AG04449 (cell line): ENCODE results near the gene ATP9B.

Source experiments
- CTCF ChIA-PET: fragments of 350-600 bp; formaldehyde crosslinking; extraction: SDS; loops from one replicate; lab custom pipeline; 2021; ENCODE audit warnings: antibody characterized with exemption; lab: Yijun Ruan, JAX
- POLR2A ChIA-PET: fragments of 400-600, 350-600 bp; formaldehyde crosslinking; extraction: SDS; loops from one replicate; lab custom pipeline; 2020; ENCODE audit warnings: antibody characterized with exemption, inconsistent platforms; lab: Yijun Ruan, JAX
- DNase-seq: peaks from one replicate; pipeline ENCODE4 v3.0.0-alpha.2; 2010; ENCODE audit warnings: low read depth, low spot score
- H3K4me3 ChIP-seq: 2 replicates; pipeline ENCODE4 v1.5.1; 2011; ENCODE audit warnings: low read depth, mild to moderate bottlenecking, control low read depth, low read length
- TF ChIP-seq, protein P1 (sequence below): IDR thresholded peaks from one replicate; pipeline ENCODE4 v1.5.1; 2011; ENCODE audit warnings: mild to moderate bottlenecking, moderate library complexity, low read length, control low read depth, inconsistent platforms; ENCODE audit not compliant: insufficient read depth; ENCODE audit errors: missing control alignments

ATP9B gene

DNA sequence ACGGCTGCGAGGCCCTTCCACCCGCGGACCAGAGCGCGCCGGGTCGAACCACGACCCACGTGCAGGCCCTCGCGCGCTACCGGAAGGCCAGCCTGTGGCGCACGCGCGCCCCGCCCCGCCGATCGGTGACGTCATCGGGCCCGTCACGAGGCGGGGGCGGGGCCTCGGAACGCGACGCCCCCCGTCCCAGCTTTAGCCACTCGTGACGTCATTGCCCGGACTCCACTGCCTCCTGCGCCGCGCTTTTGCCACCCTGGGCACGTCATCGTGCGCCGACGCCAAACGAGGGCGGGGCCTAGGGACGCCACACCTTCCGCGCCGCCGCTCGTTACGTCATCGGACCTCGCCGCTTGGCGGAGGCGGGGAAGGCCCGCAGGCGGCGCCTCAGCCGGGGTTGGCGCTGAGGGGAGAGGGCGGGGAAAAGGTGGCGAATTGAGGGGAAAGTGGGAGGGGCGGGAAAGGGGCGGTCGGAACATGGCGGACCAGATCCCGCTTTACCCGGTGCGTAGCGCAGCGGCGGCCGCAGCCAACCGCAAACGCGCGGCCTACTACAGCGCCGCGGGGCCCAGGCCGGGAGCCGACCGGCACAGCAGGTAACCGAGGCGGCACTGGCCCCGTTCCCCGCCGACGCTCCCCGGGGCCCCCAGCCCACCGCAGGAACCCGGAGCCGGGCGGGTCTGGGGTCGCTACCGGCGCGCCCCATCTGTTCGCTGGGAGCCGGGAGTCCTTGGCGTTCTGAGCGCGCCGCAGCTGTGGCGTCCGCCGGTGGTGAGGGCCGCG, at the start of gene ATP9B:
Gene ATP9B (plus strand): TSS at position 458 of the 780 bp plus-strand sequence. CDS start 17 bp downstream, at position 475.
- CTCF ChIA-PET, result no interaction called here

GRCh38 chr18:79019881-79020280, 49.3 kb upstream of the ATP9B start:
- TF ChIP-seq, protein P1, sequence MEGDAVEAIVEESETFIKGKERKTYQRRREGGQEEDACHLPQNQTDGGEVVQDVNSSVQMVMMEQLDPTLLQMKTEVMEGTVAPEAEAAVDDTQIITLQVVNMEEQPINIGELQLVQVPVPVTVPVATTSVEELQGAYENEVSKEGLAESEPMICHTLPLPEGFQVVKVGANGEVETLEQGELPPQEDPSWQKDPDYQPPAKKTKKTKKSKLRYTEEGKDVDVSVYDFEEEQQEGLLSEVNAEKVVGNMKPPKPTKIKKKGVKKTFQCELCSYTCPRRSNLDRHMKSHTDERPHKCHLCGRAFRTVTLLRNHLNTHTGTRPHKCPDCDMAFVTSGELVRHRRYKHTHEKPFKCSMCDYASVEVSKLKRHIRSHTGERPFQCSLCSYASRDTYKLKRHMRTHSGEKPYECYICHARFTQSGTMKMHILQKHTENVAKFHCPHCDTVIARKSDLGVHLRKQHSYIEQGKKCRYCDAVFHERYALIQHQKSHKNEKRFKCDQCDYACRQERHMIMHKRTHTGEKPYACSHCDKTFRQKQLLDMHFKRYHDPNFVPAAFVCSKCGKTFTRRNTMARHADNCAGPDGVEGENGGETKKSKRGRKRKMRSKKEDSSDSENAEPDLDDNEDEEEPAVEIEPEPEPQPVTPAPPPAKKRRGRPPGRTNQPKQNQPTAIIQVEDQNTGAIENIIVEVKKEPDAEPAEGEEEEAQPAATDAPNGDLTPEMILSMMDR, result no peak
- H3K4me3 ChIP-seq, result no peak overlapping the region
- DNase-seq, result no peak
- ChIA-PET CTCF (no interaction called here), POLR2A (no interaction called here)

More for the DNA sequence above, at the start of gene ATP9B:
- H3K4me3 ChIP-seq, result peak within 1 kb of the TSS; percentile 76
- TF ChIP-seq, protein P1, result peak; percentile 36
- POLR2A ChIA-PET, result no interaction called here
- peak; percentile 75 for DNase-seq

- no peak for DNase-seq
- POLR2A ChIA-PET, result no interaction called here
Measured at GRCh38 chr18:79022603-79023002, 46.6 kb upstream of the ATP9B start.

GRCh38 chr18:79026491-79026890, 42.7 kb upstream of the ATP9B start:
- no peak for DNase-seq
- ChIA-PET CTCF (no interaction called here), POLR2A (no interaction called here)
- TF ChIP-seq, protein P1, result no peak
- no peak overlapping the region for H3K4me3 ChIP-seq

More at GRCh38 chr18:79022603-79023002, 46.6 kb upstream of the ATP9B start:
- TF ChIP-seq, protein P1, result no peak
- no peak overlapping the region for H3K4me3 ChIP-seq
- CTCF ChIA-PET, result no interaction called here

DNA sequence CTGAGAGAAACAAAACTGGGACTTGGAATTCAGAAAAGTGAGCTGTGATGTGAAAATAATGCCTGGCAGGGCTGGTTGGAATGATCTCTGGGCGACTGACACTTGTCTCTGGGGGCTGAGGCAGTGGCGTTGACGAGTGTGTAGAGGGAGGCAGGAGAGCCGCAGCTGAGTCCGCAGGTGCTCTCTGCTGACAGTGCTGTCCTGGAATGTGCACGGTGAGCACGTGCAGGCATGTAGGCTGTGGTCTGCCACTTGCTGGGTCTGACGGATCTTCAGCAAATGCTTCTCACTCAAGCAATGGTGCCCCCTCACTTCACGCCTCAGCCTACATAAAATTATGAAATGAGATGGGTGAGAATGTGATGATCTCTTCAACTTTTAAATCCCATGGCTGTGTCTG, 38.5 kb upstream of the ATP9B start:
- DNase-seq, result no peak
- ChIA-PET CTCF (no interaction called here), POLR2A (no interaction called here)
- no peak overlapping the region for H3K4me3 ChIP-seq
- TF ChIP-seq, protein P1, result no peak

DNA sequence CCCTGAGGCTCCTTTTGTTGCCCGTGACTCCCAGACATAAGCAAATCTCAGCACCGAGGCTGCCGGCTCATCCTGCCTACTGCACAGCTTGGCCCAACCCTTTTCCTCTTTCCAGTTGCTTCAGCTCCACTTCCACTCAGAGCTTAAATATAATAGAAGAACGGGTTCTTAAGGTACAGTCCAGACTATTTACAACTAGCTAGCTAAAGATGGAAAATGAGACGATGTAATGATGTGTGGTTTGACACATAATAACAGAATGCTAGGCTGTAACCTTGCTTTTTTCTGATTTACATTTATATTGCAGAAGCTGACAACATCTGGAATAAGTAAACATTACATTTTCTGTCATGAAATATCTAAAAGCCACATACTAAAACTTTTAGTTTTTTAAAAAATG, 26.9 kb upstream of the ATP9B start:
- ChIA-PET CTCF (no interaction called here), POLR2A (no interaction called here)
- TF ChIP-seq, protein P1, result no peak
- DNase-seq, result no peak
- H3K4me3 ChIP-seq, result no peak overlapping the region
